Subcutaneous abdominal adipose tissue (tissue), 5 donors: Measurements from ENCODE around the gene CEP112.

Experiments
- H3K27ac ChIP-seq: one replicate; pipeline ENCODE4 v1.7.0; 2013; ENCODE audit warnings: low read depth, mild to moderate bottlenecking, inconsistent platforms, low read length, moderate library complexity
- H3K27me3 ChIP-seq, 5 donors: one replicate each; pipeline ENCODE4 v1.7.0; 2013; ENCODE audit warnings: low read length in 5 of 5, inconsistent platforms in 1 of 5; ENCODE audit not compliant: control insufficient read depth in 5 of 5, insufficient read depth in 4 of 5
- H3K36me3 ChIP-seq, 5 donors: one replicate each; pipeline ENCODE4 v1.7.0; 2013; ENCODE audit warnings: low read length in 5 of 5; ENCODE audit not compliant: control insufficient read depth in 5 of 5, insufficient read depth in 5 of 5
- H3K4me1 ChIP-seq, 5 donors: one replicate each; pipeline ENCODE4 v1.7.0; 2013; ENCODE audit warnings: low read length in 5 of 5, mild to moderate bottlenecking in 3 of 5, moderate library complexity in 1 of 5; ENCODE audit not compliant: control insufficient read depth in 5 of 5, insufficient read depth in 5 of 5
- H3K4me3 ChIP-seq, 5 donors: one replicate each; pipeline ENCODE4 v1.7.0; 2013; ENCODE audit warnings: low read length in 5 of 5, low read depth in 1 of 5
- H3K9ac ChIP-seq, 5 donors: one replicate each; pipeline ENCODE4 v1.7.0; 2013; ENCODE audit warnings: low read length in 5 of 5, mild to moderate bottlenecking in 4 of 5, moderate library complexity in 3 of 5
- H3K9me3 ChIP-seq, 5 donors: one replicate each; pipeline ENCODE4 v1.7.0; 2013; ENCODE audit warnings: low read length in 5 of 5; ENCODE audit not compliant: control insufficient read depth in 5 of 5
- donor health status: healthy.
- donor health status: healthy.
- donor health status: healthy.
- donor health status: healthy.
- donor health status: healthy.

Gene CEP112

GRCh38 chr17:65679165-65679845, 512.6 kb downstream of the CEP112 start:
- H3K9ac ChIP-seq: no peak overlapping the region
- H3K4me1 ChIP-seq: peaks cover 0 to 11% (median 0%) of the 10 kb centered on the region in 5 donors
- peaks cover 0 to 2% (median 0%) of the 10 kb centered on the region in 5 donors for H3K36me3 ChIP-seq
- H3K27me3 ChIP-seq: no peaks in the 10 kb centered on the region
- H3K4me3 ChIP-seq: no peak overlapping the region
- H3K27ac ChIP-seq: no peak overlapping the region
- H3K9me3 ChIP-seq: no peaks in the 10 kb centered on the region

GRCh38 chr17:65678546-65678945, 513.4 kb downstream of the CEP112 start:
- H3K9me3 ChIP-seq: no peaks in the 10 kb centered on the region
- peaks cover 0 to 2% (median 0%) of the 10 kb centered on the region in 5 donors for H3K36me3 ChIP-seq
- H3K27ac ChIP-seq: no peak overlapping the region
- no peak overlapping the region for H3K9ac ChIP-seq
- no peaks in the 10 kb centered on the region for H3K27me3 ChIP-seq
- H3K4me3 ChIP-seq: no peak overlapping the region
- H3K4me1 ChIP-seq: peaks cover 0 to 10% (median 0%) of the 10 kb centered on the region in 5 donors

- H3K4me3 ChIP-seq: no peak overlapping the region
- peaks cover 0 to 7% (median 0%) of the 10 kb centered on the region in 5 donors for H3K4me1 ChIP-seq
- H3K27ac ChIP-seq: no peak overlapping the region
- H3K36me3 ChIP-seq: no peaks in the 10 kb centered on the region
- no peaks in the 10 kb centered on the region for H3K9me3 ChIP-seq
- H3K9ac ChIP-seq: no peak overlapping the region
- no peaks in the 10 kb centered on the region for H3K27me3 ChIP-seq
Measured at GRCh38 chr17:65677932-65678331, 514.0 kb downstream of the CEP112 start.

GRCh38 chr17:65674246-65675045, 517.5 kb downstream of the CEP112 start:
- Histone ChIP-seq H3K9ac (no peak overlapping the region), H3K36me3 (no peaks in the 10 kb centered on the region), H3K27ac (no peak overlapping the region), H3K9me3 (no peaks in the 10 kb centered on the region), H3K27me3 (no peaks in the 10 kb centered on the region), H3K4me1 (peaks cover 0 to 7% (median 0%) of the 10 kb centered on the region in 5 donors), H3K4me3 (no peak overlapping the region)

GRCh38 chr17:65670667-65671371, 521.1 kb downstream of the CEP112 start:
- Histone ChIP-seq H3K36me3 (peaks cover 0 to 3% (median 0%) of the 10 kb centered on the region in 5 donors), H3K4me1 (peaks cover 0 to 3% (median 0%) of the 10 kb centered on the region in 5 donors), H3K27me3 (no peaks in the 10 kb centered on the region), H3K27ac (no peak overlapping the region), H3K9ac (no peak overlapping the region), H3K9me3 (no peaks in the 10 kb centered on the region), H3K4me3 (no peak overlapping the region)

- Histone ChIP-seq H3K9ac (no peak overlapping the region), H3K27me3 (no peaks in the 10 kb centered on the region), H3K27ac (no peak overlapping the region), H3K4me3 (no peak overlapping the region), H3K9me3 (no peaks in the 10 kb centered on the region), H3K4me1 (no peaks in the 10 kb centered on the region), H3K36me3 (peaks cover 0 to 3% (median 0%) of the 10 kb centered on the region in 5 donors)
Measured at GRCh38 chr17:65668211-65668610, 523.7 kb downstream of the CEP112 start.

- no peak overlapping the region for H3K9ac ChIP-seq
- H3K27ac ChIP-seq: no peak overlapping the region
- no peak overlapping the region for H3K4me3 ChIP-seq
- no peaks in the 10 kb centered on the region for H3K27me3 ChIP-seq
- H3K36me3 ChIP-seq: peaks cover 0 to 3% (median 0%) of the 10 kb centered on the region in 5 donors
- no peaks in the 10 kb centered on the region for H3K4me1 ChIP-seq
- H3K9me3 ChIP-seq: no peaks in the 10 kb centered on the region
Measured at GRCh38 chr17:65667656-65668055, 524.3 kb downstream of the CEP112 start.

GRCh38 chr17:65666876-65667321, 525.0 kb downstream of the CEP112 start:
- H3K4me3 ChIP-seq: no peak overlapping the region
- no peaks in the 10 kb centered on the region for H3K27me3 ChIP-seq
- H3K9ac ChIP-seq: no peak overlapping the region
- peaks cover 0 to 4% (median 0%) of the 10 kb centered on the region in 5 donors for H3K4me1 ChIP-seq
- no peak overlapping the region for H3K27ac ChIP-seq
- peaks cover 0 to 3% (median 0%) of the 10 kb centered on the region in 5 donors for H3K36me3 ChIP-seq
- H3K9me3 ChIP-seq: no peaks in the 10 kb centered on the region

GRCh38 chr17:65665966-65666365, 526.0 kb downstream of the CEP112 start:
- peaks cover 0 to 3% (median 0%) of the 10 kb centered on the region in 5 donors for H3K36me3 ChIP-seq
- H3K27me3 ChIP-seq: no peaks in the 10 kb centered on the region
- H3K27ac ChIP-seq: no peak overlapping the region
- no peaks in the 10 kb centered on the region for H3K9me3 ChIP-seq
- H3K9ac ChIP-seq: no peak overlapping the region
- H3K4me3 ChIP-seq: no peak overlapping the region
- H3K4me1 ChIP-seq: peaks cover 0 to 4% (median 0%) of the 10 kb centered on the region in 5 donors
